SU-DHL-6 (cell line): ENCODE results near the gene LRCH1.

Experiments used
- CTCF ChIP-seq: fragments of 200-600 bp; sonication (generic); IDR thresholded peaks from one replicate; pipeline ENCODE4 v1.5.1; 2017; ENCODE audit warnings: antibody characterized with exemption, mild to moderate bottlenecking, low read length, moderate library complexity; ENCODE audit not compliant: insufficient read depth, poor library complexity, severe bottlenecking
- EZH2phosphoT487 ChIP-seq: fragments of 200-600 bp; sonication (generic), shearing (Covaris generic); conservative IDR thresholded peaks from 2 replicates; pipeline ENCODE4 v1.6.1; 2018; ENCODE audit warnings: mild to moderate bottlenecking, antibody characterized with exemption, low read length, moderate library complexity, mixed read lengths

GRCh38 chr13:46637213-46637612 lies 84.2 kb downstream of the LRCH1 start:
- TF ChIP-seq EZH2phosphoT487 (no peak), CTCF (no peak)
